ENCODE measurements around the gene FUT9.

The FUT9 gene

GRCh38 chr6:96197241-96197640 is 181.5 kb downstream of the FUT9 start:
- H3K27ac ChIP-seq = no peak overlapping the region
- TF ChIP-seq, protein P1, sequence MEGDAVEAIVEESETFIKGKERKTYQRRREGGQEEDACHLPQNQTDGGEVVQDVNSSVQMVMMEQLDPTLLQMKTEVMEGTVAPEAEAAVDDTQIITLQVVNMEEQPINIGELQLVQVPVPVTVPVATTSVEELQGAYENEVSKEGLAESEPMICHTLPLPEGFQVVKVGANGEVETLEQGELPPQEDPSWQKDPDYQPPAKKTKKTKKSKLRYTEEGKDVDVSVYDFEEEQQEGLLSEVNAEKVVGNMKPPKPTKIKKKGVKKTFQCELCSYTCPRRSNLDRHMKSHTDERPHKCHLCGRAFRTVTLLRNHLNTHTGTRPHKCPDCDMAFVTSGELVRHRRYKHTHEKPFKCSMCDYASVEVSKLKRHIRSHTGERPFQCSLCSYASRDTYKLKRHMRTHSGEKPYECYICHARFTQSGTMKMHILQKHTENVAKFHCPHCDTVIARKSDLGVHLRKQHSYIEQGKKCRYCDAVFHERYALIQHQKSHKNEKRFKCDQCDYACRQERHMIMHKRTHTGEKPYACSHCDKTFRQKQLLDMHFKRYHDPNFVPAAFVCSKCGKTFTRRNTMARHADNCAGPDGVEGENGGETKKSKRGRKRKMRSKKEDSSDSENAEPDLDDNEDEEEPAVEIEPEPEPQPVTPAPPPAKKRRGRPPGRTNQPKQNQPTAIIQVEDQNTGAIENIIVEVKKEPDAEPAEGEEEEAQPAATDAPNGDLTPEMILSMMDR (conservative IDR thresholded peaks at IDR 0.05) = no peak

DNA sequence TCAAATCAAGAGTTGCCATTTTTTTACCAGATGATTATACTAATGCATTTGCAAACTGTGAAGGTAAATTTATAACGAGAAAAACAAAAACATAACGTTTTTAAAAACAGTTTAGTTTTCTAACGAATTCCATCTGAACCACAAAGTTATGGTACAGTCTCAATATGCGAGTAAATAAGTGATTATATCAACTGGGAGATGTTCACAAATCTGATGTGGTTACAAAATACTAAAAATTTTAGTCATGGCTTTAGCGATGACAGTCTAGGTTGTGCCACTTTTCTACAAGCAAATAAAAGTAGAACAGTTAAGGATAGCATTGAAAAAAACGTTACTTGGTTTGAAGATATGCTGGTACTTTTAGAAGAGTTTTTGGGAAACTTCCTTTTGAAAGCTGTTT is 186.8 kb downstream of the FUT9 start:
- H3K27ac ChIP-seq = no peak overlapping the region
- TF ChIP-seq, protein P1 (conservative IDR thresholded peaks at IDR 0.05) = no peak

DNA sequence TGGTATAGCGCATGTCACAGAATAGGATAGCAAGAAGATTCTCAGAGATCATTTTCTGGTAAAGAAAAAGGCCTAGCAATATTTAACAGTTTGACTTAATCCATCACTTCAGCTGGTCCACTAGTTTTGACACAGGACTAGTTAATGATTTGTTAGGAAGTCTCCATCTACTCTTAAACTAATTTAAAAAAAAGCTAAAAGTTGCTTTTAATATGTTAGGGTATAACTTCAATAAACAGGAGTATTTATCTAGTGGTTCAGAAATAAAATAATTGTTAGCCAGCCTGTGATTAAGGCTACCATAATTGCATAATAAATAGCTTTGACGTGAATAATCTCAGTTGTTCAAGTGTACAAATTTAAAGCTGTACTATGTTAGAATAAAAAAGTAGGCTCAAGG is 195.6 kb downstream of the FUT9 start:
- TF ChIP-seq, protein P1 (conservative IDR thresholded peaks at IDR 0.05) = no peak
- H3K27ac ChIP-seq = no peak overlapping the region

- TF ChIP-seq, protein P1 (conservative IDR thresholded peaks at IDR 0.05) = no peak
- H3K27ac ChIP-seq = no peak overlapping the region
These were observed 196.3 kb downstream of the FUT9 start for GRCh38 chr6:96212066-96212465.

DNA sequence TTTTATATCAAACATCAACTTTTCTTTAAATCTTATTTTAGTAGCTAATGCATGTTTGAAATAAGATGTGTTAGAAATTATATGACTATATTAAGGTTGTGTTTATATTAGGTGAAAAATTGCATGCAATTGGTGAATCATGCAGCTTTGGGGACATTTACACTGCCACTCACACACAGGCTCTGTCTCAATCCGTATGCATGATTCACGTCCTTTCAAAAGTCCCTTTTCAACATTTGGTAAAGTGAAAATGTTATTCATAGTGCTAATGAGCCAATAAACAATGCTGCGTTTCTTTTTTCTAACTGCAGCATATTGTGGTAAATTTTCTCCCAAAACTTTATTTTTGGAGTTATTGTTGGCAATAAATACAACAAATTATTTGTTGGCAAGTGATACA is 198.0 kb downstream of the FUT9 start:
- TF ChIP-seq, protein P1 (conservative IDR thresholded peaks at IDR 0.05) = no peak
- H3K27ac ChIP-seq = no peak overlapping the region

DNA sequence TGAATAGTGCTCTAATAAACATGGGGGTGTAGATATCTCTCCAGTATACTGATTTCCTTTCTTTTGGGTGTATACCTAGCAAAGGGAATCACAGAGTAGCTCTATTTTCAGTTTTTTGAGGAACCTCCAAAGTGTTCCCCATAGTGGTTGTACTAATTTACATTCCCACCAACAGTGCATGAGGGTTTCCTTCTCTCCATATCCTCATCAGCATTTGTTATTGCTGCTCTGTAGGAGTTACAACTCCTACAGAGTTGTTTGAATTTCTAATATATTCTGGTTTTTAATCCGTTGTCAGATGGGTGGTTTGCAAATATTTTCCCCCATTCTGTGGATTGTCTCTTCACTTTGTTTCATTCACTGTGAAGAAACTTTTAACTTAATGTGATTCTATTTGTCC is 207.9 kb downstream of the FUT9 start:
- H3K27ac ChIP-seq = no peak overlapping the region
- TF ChIP-seq, protein P1 (conservative IDR thresholded peaks at IDR 0.05) = no peak

- no peak overlapping the region for H3K27ac ChIP-seq
- TF ChIP-seq, protein P1 (conservative IDR thresholded peaks at IDR 0.05) = no peak
These were observed 211.4 kb downstream of the FUT9 start for GRCh38 chr6:96227135-96227534.

DNA sequence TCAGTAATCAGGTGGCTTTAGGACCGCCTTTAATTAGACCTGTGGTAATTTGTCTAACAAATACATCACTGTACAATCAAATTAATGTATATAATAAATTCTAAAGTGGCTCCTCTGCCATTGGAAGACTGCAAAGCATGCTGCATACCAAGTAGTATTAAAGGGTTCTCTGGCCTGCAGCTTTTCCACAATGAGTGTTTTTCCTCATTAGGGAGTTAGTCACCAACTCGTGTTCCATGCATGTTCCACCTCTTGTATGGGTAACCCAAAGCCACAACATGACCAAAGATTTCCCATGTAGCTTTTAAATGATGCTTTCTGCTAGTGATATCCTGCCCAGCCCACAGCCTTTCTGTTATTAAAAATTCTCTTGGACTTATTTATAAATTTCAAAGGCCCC is 218.7 kb downstream of the FUT9 start:
- TF ChIP-seq, protein P1 (conservative IDR thresholded peaks at IDR 0.05) = no peak
- no peak overlapping the region for H3K27ac ChIP-seq
